HCT116 (cell line): ENCODE results near the gene WDR82. TPM values are rescaled to one million over a fixed set of nuclear protein-coding genes. Genes with fewer than 3 reads are reported as not detected.

Experiments
- ATAC-seq: fragments of 200-7000 bp; cut with Tn5 transposase; 2 replicates; pipeline ENCODE4 v1.9.1; 2020; ENCODE audit warnings: mild to moderate bottlenecking, moderate library complexity
- BruUV-seq: library from RNA; stranded (reverse); fragments of 400-500 nt; replicated peaks from 2 replicates; lab custom pipeline; 2021; lab: Mats Ljungman, UMichigan
- CTCF ChIA-PET: fragments of 300-600 bp; sonication (Branson Sonifier 250); formaldehyde crosslinking; loops from one replicate; lab custom pipeline; 2021; ENCODE audit warnings: antibody characterized with exemption; lab: Charles Lee
- POLR2A ChIA-PET: fragments of 300-600, 350-600 bp; sonication (Branson Sonifier 250); formaldehyde crosslinking; loops from one replicate; lab custom pipeline; 2021; ENCODE audit warnings: antibody characterized with exemption; lab: Charles Lee
- RAD21 ChIA-PET, 2 experiments: fragments of 300-600 bp; sonication (Branson Sonifier 250); formaldehyde crosslinking; loops; one replicate each; lab custom pipeline; 2023; ENCODE audit warnings: low total read pairs in 2 of 2; ENCODE audit not compliant: uncharacterized antibody in 2 of 2, unreplicated experiment in 2 of 2, low non-redundant PET in 1 of 2; lab: Charles Lee
- DNase-seq: peaks from one replicate; pipeline ENCODE4 v3.0.0-alpha.2; 2010; ENCODE audit warnings: low read depth, low spot score
- H2AFZ ChIP-seq: fragments of 200-600 bp; shearing (Covaris generic), sonication (generic); 2 replicates; pipeline ENCODE4 v1.6.1; 2017; ENCODE audit warnings: low read depth, mixed run types, mixed read lengths, antibody characterized with exemption, low read length; ENCODE audit not compliant: poor library complexity, severe bottlenecking
- H3K27ac ChIP-seq: 2 replicates; pipeline ENCODE4 v1.5.1; 2012; ENCODE audit warnings: low read depth, low read length
- H3K27me3 ChIP-seq: fragments of 200-600 bp; sonication (generic); 2 replicates; pipeline ENCODE4 v1.6.1; 2016; ENCODE audit warnings: mixed run types, low read length, mixed read lengths; ENCODE audit not compliant: insufficient read depth
- H3K36me3 ChIP-seq, 2 experiments: fragments of 200-500 bp in 1 of 2; fragments of 200-600 bp in 1 of 2; sonication (Bioruptor generic) in 1 of 2; sonication (generic) in 1 of 2; 2 replicates each; pipeline versions ENCODE4 v1.5.1 to v1.6.1; 2014 to 2016; ENCODE audit warnings: low read length in 2 of 2, inconsistent platforms in 1 of 2, mixed read lengths in 1 of 2, mixed run types in 1 of 2; ENCODE audit not compliant: insufficient read depth in 2 of 2, control insufficient read depth in 1 of 2
- H3K4me1 ChIP-seq, 2 experiments: fragments of 200-600 bp in 1 of 2; sonication (generic) in 1 of 2; 2 replicates each; pipeline versions ENCODE4 v1.5.1 to v1.6.1; 2012 to 2017; ENCODE audit warnings: low read length in 2 of 2, inconsistent platforms in 1 of 2, mild to moderate bottlenecking in 1 of 2, mixed read lengths in 1 of 2, mixed run types in 1 of 2, moderate library complexity in 1 of 2; ENCODE audit not compliant: insufficient read depth in 2 of 2, control insufficient read depth in 1 of 2
- H3K4me2 ChIP-seq: fragments of 200-600 bp; sonication (generic); 2 replicates; pipeline ENCODE4 v1.6.1; 2017; ENCODE audit warnings: mixed run types, low read length, mixed read lengths
- H3K4me3 ChIP-seq, 2 experiments: fragments of 200-600 bp in 1 of 2; sonication (generic) in 1 of 2; replicated peaks in 1 of 2; 2 replicates each; pipeline ENCODE4 v1.5.1; 2011 to 2016; ENCODE audit warnings: low read length in 2 of 2, control low read depth in 1 of 2, low read depth in 1 of 2, mild to moderate bottlenecking in 1 of 2, mixed read lengths in 1 of 2, mixed run types in 1 of 2
- H3K79me2 ChIP-seq: fragments of 200-600 bp; sonication (generic); 2 replicates; pipeline ENCODE4 v1.6.1; 2017; ENCODE audit warnings: mild to moderate bottlenecking, mixed run types, low read length, moderate library complexity, mixed read lengths; ENCODE audit not compliant: insufficient read depth
- H3K9ac ChIP-seq: fragments of 200-600 bp; sonication (generic); 2 replicates; pipeline ENCODE4 v1.6.1; 2016; ENCODE audit warnings: low read length, mixed read lengths
- H3K9me2 ChIP-seq: fragments of 200-600 bp; sonication (generic), shearing (Covaris generic); 2 replicates; pipeline ENCODE4 v1.6.1; 2017; ENCODE audit warnings: mixed run types, mild to moderate bottlenecking, moderate library complexity; ENCODE audit not compliant: insufficient read depth
- H3K9me3 ChIP-seq, 2 experiments: fragments of 200-500 bp in 1 of 2; fragments of 200-600 bp in 1 of 2; sonication (Bioruptor generic) in 1 of 2; sonication (generic) in 1 of 2; 2 replicates each; pipeline ENCODE4 v1.6.1; 2014 to 2017; ENCODE audit warnings: low read length in 2 of 2, mixed read lengths in 2 of 2, inconsistent platforms in 1 of 2, low read depth in 1 of 2, mild to moderate bottlenecking in 1 of 2, mixed run types in 1 of 2, moderate library complexity in 1 of 2; ENCODE audit not compliant: control insufficient read depth in 1 of 2, insufficient read depth in 1 of 2
- H4K20me1 ChIP-seq: fragments of 200-600 bp; sonication (generic), shearing (Covaris generic); 2 replicates; pipeline ENCODE4 v1.6.1; 2017; ENCODE audit warnings: mixed run types, mild to moderate bottlenecking, moderate library complexity; ENCODE audit not compliant: insufficient read depth
- CBX3 ChIP-seq: IDR thresholded peaks from 2 replicates; pipeline ENCODE4 v1.6.1; 2012; ENCODE audit warnings: low read depth
- EGR1 ChIP-seq: IDR thresholded peaks from 2 replicates; pipeline ENCODE4 v1.6.1; 2012; ENCODE audit warnings: low read depth
- EZH2phosphoT487 ChIP-seq: fragments of 200-600 bp; IDR thresholded peaks from 2 replicates; pipeline ENCODE4 v1.6.1; 2018; ENCODE audit warnings: antibody characterized with exemption, borderline replicate concordance
- FOSL1 ChIP-seq: IDR thresholded peaks from 2 replicates; pipeline ENCODE4 v1.6.1; 2012; ENCODE audit warnings: low read depth
- POLR2A ChIP-seq: IDR thresholded peaks from 2 replicates; pipeline ENCODE4 v1.7.0; 2011; ENCODE audit warnings: borderline replicate concordance; ENCODE audit not compliant: insufficient read depth, insufficient read length; ENCODE audit errors: extremely low read depth
- POLR2AphosphoS5 ChIP-seq: IDR thresholded peaks from 2 replicates; pipeline ENCODE4 v1.6.1; 2011; ENCODE audit warnings: mild to moderate bottlenecking, low read depth, low read length, moderate library complexity
- RAD21 ChIP-seq: IDR thresholded peaks from 2 replicates; pipeline ENCODE4 v1.6.1; 2012; ENCODE audit warnings: low read depth, mild to moderate bottlenecking
- SIN3A ChIP-seq: IDR thresholded peaks from 2 replicates; pipeline ENCODE4 v1.6.1; 2012; ENCODE audit warnings: low read depth
- SRF ChIP-seq: IDR thresholded peaks from 2 replicates; pipeline ENCODE4 v1.6.1; 2012; ENCODE audit warnings: low read depth
- TCF7L2 ChIP-seq: IDR thresholded peaks from 2 replicates; pipeline ENCODE4 v1.7.0; 2011; ENCODE audit warnings: borderline replicate concordance, inconsistent platforms; ENCODE audit not compliant: insufficient read depth, insufficient read length; ENCODE audit errors: extremely low read depth
- YY1 ChIP-seq: IDR thresholded peaks from 2 replicates; pipeline ENCODE4 v1.6.1; 2011; ENCODE audit warnings: low read length, low read depth, moderate library complexity, mild to moderate bottlenecking; ENCODE audit not compliant: insufficient replicate concordance; ENCODE audit errors: extremely low read depth
- ZFX ChIP-seq: fragments of 450-650 bp; IDR thresholded peaks from 2 replicates; pipeline ENCODE4 v1.6.1; 2017
- ZNF274 ChIP-seq: fragments of 200-500 bp; sonication (Bioruptor generic); IDR thresholded peaks from 2 replicates; pipeline ENCODE4 v1.6.1; 2014; ENCODE audit warnings: mild to moderate bottlenecking, low read depth, low read length, inconsistent platforms
- intact Hi-C: fragments of 100-400 bp; cut with micrococcal nuclease; formaldehyde crosslinking; loops from 2 replicates; pipeline ENCODE4 v1.10.0; 2022
- total RNA-seq: library from RNA; stranded (reverse); gene quantifications from one replicate; pipeline ENCODE4 v1.2.1, GENCODE V29; 2021; ENCODE audit not compliant: unreplicated experiment
- TF ChIP-seq, protein P1 (sequence below): IDR thresholded peaks from 2 replicates; pipeline ENCODE4 v1.6.1; 2012
- TF ChIP-seq, protein P2 (sequence below): IDR thresholded peaks from 2 replicates; pipeline ENCODE4 v1.6.1; 2011; ENCODE audit warnings: mild to moderate bottlenecking, low read length, moderate library complexity; ENCODE audit not compliant: insufficient replicate concordance; ENCODE audit errors: extremely low read depth
- TF ChIP-seq, protein P3 (sequence below): IDR thresholded peaks from 2 replicates; pipeline ENCODE4 v1.6.1; 2012

WDR82 gene
- total RNA-seq, 1 experiment from 2014 or later, result 89.7 TPM

DNA sequence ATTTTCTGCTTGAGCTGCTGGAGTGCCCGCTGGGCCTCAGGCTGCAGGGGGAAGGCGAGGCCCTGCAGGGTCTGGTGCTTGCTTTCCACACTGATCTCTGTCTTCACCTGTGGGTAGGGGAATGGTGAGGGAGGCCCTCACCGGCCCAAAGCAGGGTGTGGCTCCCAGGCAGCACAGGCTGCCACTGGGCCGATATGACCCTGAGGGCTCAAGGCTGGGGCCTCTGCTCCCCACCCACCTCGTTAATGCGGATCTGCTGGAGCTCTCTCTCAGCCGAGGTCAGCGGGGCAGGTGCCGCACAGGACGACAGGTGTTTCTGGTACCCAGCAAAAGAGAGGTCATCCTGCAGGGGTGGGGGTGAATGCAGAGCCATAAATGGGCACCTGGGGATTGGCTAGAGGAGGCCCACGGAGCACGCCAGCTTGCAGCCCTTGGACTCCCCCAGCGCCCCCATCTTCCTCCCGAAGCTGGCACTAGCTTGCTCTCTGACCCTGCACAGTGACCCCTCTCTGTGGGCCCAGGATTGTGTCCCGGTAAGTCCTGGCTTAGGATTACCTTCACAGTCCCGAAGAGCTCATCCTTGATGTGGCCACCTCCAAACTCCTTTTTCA lies 47.5 kb downstream of the WDR82 start:
- H3K79me2 ChIP-seq, result peaks cover 4% of the 10 kb centered on the region; the same call in 1 of the 2 replicates

More for the DNA sequence above, 47.5 kb downstream of the WDR82 start:
- no peaks in the 10 kb centered on the region for H3K4me1 ChIP-seq
- H3K9ac ChIP-seq, result no peak overlapping the region
- no peaks in the 10 kb centered on the region for H4K20me1 ChIP-seq
- H3K27me3 ChIP-seq, result no peaks in the 10 kb centered on the region
- H3K27ac ChIP-seq, result no peak overlapping the region
- BruUV-seq, result no TSS peak
- H3K4me2 ChIP-seq, result no peak overlapping the region
- no peak for ATAC-seq
- no peak for DNase-seq
- intact Hi-C loops, result loop anchor here (1.0 kb wide), 1 partner anchor 108 kb away; no protein-coding TSS in a partner anchor
- CTCF ChIA-PET, result interaction anchor here (0.6 to 2.8 kb wide), 9 partner anchors 8 to 154 kb away, joined by 3 to 37 read pairs (median 3); partner anchors contain the start of gene WDR82
- RAD21 ChIA-PET, result interaction anchor here in 1 of 2 experiments (0.6 kb wide), 2 partner anchors 12 to 103 kb away, joined by 3 to 5 read pairs; no protein-coding TSS in a partner anchor
- POLR2A ChIA-PET, result interaction anchor here (1.0 to 1.4 kb wide), 2 partner anchors 10 to 48 kb away, joined by 3 to 4 read pairs; partner anchors contain the start of gene WDR82
- H3K9me3 ChIP-seq, result no peaks in the 10 kb centered on the region
- no peak overlapping the region for H3K4me3 ChIP-seq
- H3K9me2 ChIP-seq, result no peaks in the 10 kb centered on the region
- H3K36me3 ChIP-seq, result peaks cover 17% of the 10 kb centered on the region in 2 experiments; a peak in 3 of 4 replicates
- TF ChIP-seq, protein P1, sequence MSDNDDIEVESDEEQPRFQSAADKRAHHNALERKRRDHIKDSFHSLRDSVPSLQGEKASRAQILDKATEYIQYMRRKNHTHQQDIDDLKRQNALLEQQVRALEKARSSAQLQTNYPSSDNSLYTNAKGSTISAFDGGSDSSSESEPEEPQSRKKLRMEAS, result no peak
- TF ChIP-seq CBX3 (no peak), FOSL1 (no peak), SRF (no peak), TCF7L2 (no peak), POLR2A (no peak), SIN3A (no peak), POLR2AphosphoS5 (no peak), EZH2phosphoT487 (no peak), ZNF274 (no peak), RAD21 (no peak), ZFX (no peak), EGR1 (no peak), YY1 (no peak)
- TF ChIP-seq, protein P2, sequence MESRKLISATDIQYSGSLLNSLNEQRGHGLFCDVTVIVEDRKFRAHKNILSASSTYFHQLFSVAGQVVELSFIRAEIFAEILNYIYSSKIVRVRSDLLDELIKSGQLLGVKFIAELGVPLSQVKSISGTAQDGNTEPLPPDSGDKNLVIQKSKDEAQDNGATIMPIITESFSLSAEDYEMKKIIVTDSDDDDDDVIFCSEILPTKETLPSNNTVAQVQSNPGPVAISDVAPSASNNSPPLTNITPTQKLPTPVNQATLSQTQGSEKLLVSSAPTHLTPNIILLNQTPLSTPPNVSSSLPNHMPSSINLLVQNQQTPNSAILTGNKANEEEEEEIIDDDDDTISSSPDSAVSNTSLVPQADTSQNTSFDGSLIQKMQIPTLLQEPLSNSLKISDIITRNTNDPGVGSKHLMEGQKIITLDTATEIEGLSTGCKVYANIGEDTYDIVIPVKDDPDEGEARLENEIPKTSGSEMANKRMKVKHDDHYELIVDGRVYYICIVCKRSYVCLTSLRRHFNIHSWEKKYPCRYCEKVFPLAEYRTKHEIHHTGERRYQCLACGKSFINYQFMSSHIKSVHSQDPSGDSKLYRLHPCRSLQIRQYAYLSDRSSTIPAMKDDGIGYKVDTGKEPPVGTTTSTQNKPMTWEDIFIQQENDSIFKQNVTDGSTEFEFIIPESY, result no peak
- TF ChIP-seq, protein P3, sequence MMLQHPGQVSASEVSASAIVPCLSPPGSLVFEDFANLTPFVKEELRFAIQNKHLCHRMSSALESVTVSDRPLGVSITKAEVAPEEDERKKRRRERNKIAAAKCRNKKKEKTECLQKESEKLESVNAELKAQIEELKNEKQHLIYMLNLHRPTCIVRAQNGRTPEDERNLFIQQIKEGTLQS, result no peak
- no peak overlapping the region for H2AFZ ChIP-seq
